ENCODE measurements around the gene KRT5. TPM values are rescaled to one million over a fixed set of nuclear protein-coding genes. Genes with fewer than 3 reads are reported as not detected.
"Not testable (repeated sequence)": the region's sequence is repeated elsewhere in the genome, so short reads cannot be mapped to it uniquely, and the experiment has no call there.

KRT5 gene
- total RNA-seq, 1 donor from 2014 or later: 13.0 TPM

DNA sequence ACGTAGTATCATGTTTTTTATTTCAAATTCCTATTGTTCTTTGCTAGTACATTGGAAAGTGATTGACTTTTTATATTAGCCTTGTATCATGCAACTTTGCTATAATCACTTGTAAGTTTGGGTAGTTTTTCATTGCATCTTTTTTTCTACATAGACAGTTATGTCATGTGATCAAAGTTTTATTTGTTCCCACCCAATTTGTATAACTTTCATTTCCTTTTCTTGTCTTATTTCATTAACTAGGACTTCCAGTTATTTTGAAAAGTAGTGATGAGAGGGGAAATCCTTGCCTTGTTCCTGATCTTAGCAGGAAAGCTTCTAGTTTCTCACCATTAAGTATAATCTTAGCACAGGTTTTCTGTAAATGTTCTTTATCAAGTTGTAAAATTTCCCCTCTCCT lies 17.3 kb downstream of the KRT5 start:
- Mint-ChIP-seq H3K36me3 (no peaks in the 10 kb centered on the region), H3K27ac (no peak overlapping the region), H3K4me3 (no peak overlapping the region), H3K9me3 (peaks cover 4% of the 10 kb centered on the region), H3K27me3 (peaks cover 18% of the 10 kb centered on the region), H3K4me1 (ENCODE audit: unreplicated experiment) (no peaks in the 10 kb centered on the region)
- TF ChIP-seq, protein P1, sequence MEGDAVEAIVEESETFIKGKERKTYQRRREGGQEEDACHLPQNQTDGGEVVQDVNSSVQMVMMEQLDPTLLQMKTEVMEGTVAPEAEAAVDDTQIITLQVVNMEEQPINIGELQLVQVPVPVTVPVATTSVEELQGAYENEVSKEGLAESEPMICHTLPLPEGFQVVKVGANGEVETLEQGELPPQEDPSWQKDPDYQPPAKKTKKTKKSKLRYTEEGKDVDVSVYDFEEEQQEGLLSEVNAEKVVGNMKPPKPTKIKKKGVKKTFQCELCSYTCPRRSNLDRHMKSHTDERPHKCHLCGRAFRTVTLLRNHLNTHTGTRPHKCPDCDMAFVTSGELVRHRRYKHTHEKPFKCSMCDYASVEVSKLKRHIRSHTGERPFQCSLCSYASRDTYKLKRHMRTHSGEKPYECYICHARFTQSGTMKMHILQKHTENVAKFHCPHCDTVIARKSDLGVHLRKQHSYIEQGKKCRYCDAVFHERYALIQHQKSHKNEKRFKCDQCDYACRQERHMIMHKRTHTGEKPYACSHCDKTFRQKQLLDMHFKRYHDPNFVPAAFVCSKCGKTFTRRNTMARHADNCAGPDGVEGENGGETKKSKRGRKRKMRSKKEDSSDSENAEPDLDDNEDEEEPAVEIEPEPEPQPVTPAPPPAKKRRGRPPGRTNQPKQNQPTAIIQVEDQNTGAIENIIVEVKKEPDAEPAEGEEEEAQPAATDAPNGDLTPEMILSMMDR (conservative IDR thresholded peaks at IDR 0.05): no peak
- DNase-seq (ENCODE audit: extremely low spot score, unreplicated experiment): no peak

DNA sequence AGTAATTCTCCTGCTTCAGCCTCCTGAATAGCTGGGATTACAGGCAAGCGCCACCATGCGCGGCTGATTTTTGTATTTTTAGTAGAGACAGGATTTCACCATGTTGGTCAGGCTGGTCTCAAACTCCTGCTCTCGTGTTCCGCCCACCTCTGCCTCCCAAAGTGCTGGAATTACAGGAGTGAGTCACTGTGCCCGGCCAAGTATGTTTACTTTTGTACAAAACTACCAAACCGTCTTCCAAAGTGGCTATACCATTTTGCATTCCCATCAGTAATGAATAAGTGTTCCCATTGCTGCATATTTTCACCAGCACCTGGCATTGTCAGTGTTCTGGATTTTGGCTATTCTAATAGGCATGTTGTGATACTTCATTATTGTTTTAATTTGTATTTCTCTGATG lies 18.7 kb downstream of the KRT5 start:
- Mint-ChIP-seq H3K4me1 (ENCODE audit: unreplicated experiment) (no peaks in the 10 kb centered on the region), H3K4me3 (no peak overlapping the region), H3K27ac (no peak overlapping the region), H3K36me3 (no peaks in the 10 kb centered on the region), H3K9me3 (peaks cover 4% of the 10 kb centered on the region), H3K27me3 (peaks cover 10% of the 10 kb centered on the region)
- DNase-seq (ENCODE audit: extremely low spot score, unreplicated experiment): no peak
- TF ChIP-seq, protein P1 (conservative IDR thresholded peaks at IDR 0.05): no peak

- not testable (repeated sequence) for H3K27ac Mint-ChIP-seq; H3K36me3 Mint-ChIP-seq; DNase-seq (ENCODE audit: extremely low spot score, unreplicated experiment); H3K9me3 Mint-ChIP-seq; H3K4me3 Mint-ChIP-seq; H3K4me1 Mint-ChIP-seq (ENCODE audit: unreplicated experiment)
- peaks cover 13% of the 10 kb centered on the region for H3K27me3 Mint-ChIP-seq
Observed at GRCh38 chr12:52500574-52500973, 19.6 kb downstream of the KRT5 start.

- peaks cover 8% of the 10 kb centered on the region for H3K4me1 Mint-ChIP-seq (ENCODE audit: unreplicated experiment)
- TF ChIP-seq, protein P1 (conservative IDR thresholded peaks at IDR 0.05): no peak
- H3K9me3 Mint-ChIP-seq: peaks cover 4% of the 10 kb centered on the region
- no peak overlapping the region for H3K27ac Mint-ChIP-seq
- H3K36me3 Mint-ChIP-seq: no peaks in the 10 kb centered on the region
- DNase-seq (ENCODE audit: extremely low spot score, unreplicated experiment): no peak
- H3K4me3 Mint-ChIP-seq: no peak overlapping the region
- H3K27me3 Mint-ChIP-seq: peaks cover 13% of the 10 kb centered on the region
Observed at GRCh38 chr12:52499806-52500560, 20.2 kb downstream of the KRT5 start.

- H3K4me3 Mint-ChIP-seq: no peak overlapping the region
- H3K27ac Mint-ChIP-seq: no peak overlapping the region
- H3K27me3 Mint-ChIP-seq: peaks cover 16% of the 10 kb centered on the region
- no peaks in the 10 kb centered on the region for H3K36me3 Mint-ChIP-seq
- H3K9me3 Mint-ChIP-seq: peaks cover 4% of the 10 kb centered on the region
- TF ChIP-seq, protein P1 (conservative IDR thresholded peaks at IDR 0.05): no peak
- H3K4me1 Mint-ChIP-seq (ENCODE audit: unreplicated experiment): peaks cover 8% of the 10 kb centered on the region
- no peak for DNase-seq (ENCODE audit: extremely low spot score, unreplicated experiment)
Observed at GRCh38 chr12:52498946-52499345, 21.2 kb downstream of the KRT5 start.

- Mint-ChIP-seq H3K36me3 (no peaks in the 10 kb centered on the region), H3K4me1 (ENCODE audit: unreplicated experiment) (peaks cover 8% of the 10 kb centered on the region), H3K9me3 (peaks cover 4% of the 10 kb centered on the region), H3K27me3 (peaks cover 24% of the 10 kb centered on the region), H3K27ac (no peak overlapping the region), H3K4me3 (no peak overlapping the region)
- TF ChIP-seq, protein P1 (conservative IDR thresholded peaks at IDR 0.05): no peak
- no peak for DNase-seq (ENCODE audit: extremely low spot score, unreplicated experiment)
Observed at GRCh38 chr12:52497975-52498374, 22.2 kb downstream of the KRT5 start.

Measured in type B pancreatic cell (in vitro differentiated cells).